Fibroblast of lung (primary cell): Measurements from ENCODE around the gene PTHLH. TPM values are rescaled to one million over a fixed set of nuclear protein-coding genes. Genes with fewer than 3 reads are reported as not detected.

Experiments used
- DNase-seq, 2 donors: peaks; one replicate each; pipeline versions ENCODE4 v3.0.0 to v3.0.0-alpha.2; 2010; ENCODE audit warnings: low read depth in 2 of 2
- H2AFZ ChIP-seq: 2 replicates; pipeline ENCODE4 v1.5.1; 2012; ENCODE audit warnings: low read length, control low read depth, inconsistent platforms
- H3K27ac ChIP-seq: 2 replicates; pipeline ENCODE4 v1.5.1; 2011; ENCODE audit warnings: low read length, control low read depth; ENCODE audit not compliant: insufficient read depth
- H3K27me3 ChIP-seq: 2 replicates; pipeline ENCODE4 v1.5.1; 2011; ENCODE audit warnings: mild to moderate bottlenecking, low read length; ENCODE audit not compliant: control insufficient read depth, insufficient read depth
- H3K36me3 ChIP-seq: 2 replicates; pipeline ENCODE4 v1.5.1; 2011; ENCODE audit warnings: low read length; ENCODE audit not compliant: control insufficient read depth, insufficient read depth
- H3K4me1 ChIP-seq: 2 replicates; pipeline ENCODE4 v1.5.1; 2011; ENCODE audit warnings: low read length; ENCODE audit not compliant: control insufficient read depth, insufficient read depth; ENCODE audit errors: extremely low read depth
- H3K4me2 ChIP-seq: 2 replicates; pipeline ENCODE4 v1.5.1; 2011; ENCODE audit warnings: low read length, control low read depth; ENCODE audit not compliant: insufficient read depth; ENCODE audit errors: extremely low read depth
- H3K4me3 ChIP-seq, 4 experiments: fragments of 200-600 bp in 1 of 4; sonication (generic) in 1 of 4; replicated peaks in 1 of 4; 2 replicates each; pipeline ENCODE4 v1.5.1; 2011 to 2016; ENCODE audit warnings: low read length in 4 of 4, low read depth in 3 of 4, mild to moderate bottlenecking in 3 of 4, control low read depth in 2 of 4, inconsistent platforms in 1 of 4, mixed read lengths in 1 of 4; ENCODE audit not compliant: insufficient read depth in 1 of 4; ENCODE audit errors: control extremely low read depth in 1 of 4
- H3K79me2 ChIP-seq: 2 replicates; pipeline ENCODE4 v1.5.1; 2012; ENCODE audit warnings: mild to moderate bottlenecking, low read length, inconsistent platforms; ENCODE audit not compliant: control insufficient read depth, insufficient read depth
- H3K9ac ChIP-seq: 2 replicates; pipeline ENCODE4 v1.5.1; 2011; ENCODE audit warnings: mild to moderate bottlenecking, low read length, control low read depth; ENCODE audit not compliant: insufficient read depth
- H3K9me3 ChIP-seq: 2 replicates; pipeline ENCODE4 v1.5.1; 2012; ENCODE audit warnings: low read depth, low read length; ENCODE audit not compliant: control insufficient read depth, insufficient read depth
- H4K20me1 ChIP-seq: 2 replicates; pipeline ENCODE4 v1.5.1; 2011; ENCODE audit warnings: low read length; ENCODE audit not compliant: control insufficient read depth, insufficient read depth; ENCODE audit errors: extremely low read depth
- EZH2 ChIP-seq: IDR thresholded peaks from 2 replicates; pipeline ENCODE4 v1.5.1; 2012; ENCODE audit warnings: low read length, control low read depth, mild to moderate bottlenecking; ENCODE audit errors: missing control alignments
- polyA plus RNA-seq, 2 donors: library from polyadenylated mRNA; depleted of rRNA in 1 of 2; stranded (reverse) in 1 of 2; unstranded in 1 of 2; fragments of >200 nt; gene quantifications; 2 replicates each; pipeline ENCODE4 v1.2.1, GENCODE V29; 2011 to 2012; ENCODE audit warnings: missing spikeins in 1 of 2
- total RNA-seq: library from RNA; depleted of rRNA; stranded (reverse); fragments of >200 nt; gene quantifications from 2 replicates; pipeline ENCODE4 v1.2.1, GENCODE V29; 2014
- TF ChIP-seq, protein P1 (sequence below), 2 donors: IDR thresholded peaks in 1 of 2; conservative IDR thresholded peaks in 1 of 2; 1 replicate in 1 of 2; 2 replicates in 1 of 2; pipeline ENCODE4 v1.5.1; 2011 to 2012; ENCODE audit warnings: low read length in 2 of 2, control low read depth in 1 of 2, inconsistent platforms in 1 of 2, low read depth in 1 of 2, mild to moderate bottlenecking in 1 of 2

The PTHLH gene
- total and polyA plus RNA-seq, 2 donors (not counting 1 experiment from before 2014, with no cell fraction given), result 1.1 to 1.8 TPM

DNA sequence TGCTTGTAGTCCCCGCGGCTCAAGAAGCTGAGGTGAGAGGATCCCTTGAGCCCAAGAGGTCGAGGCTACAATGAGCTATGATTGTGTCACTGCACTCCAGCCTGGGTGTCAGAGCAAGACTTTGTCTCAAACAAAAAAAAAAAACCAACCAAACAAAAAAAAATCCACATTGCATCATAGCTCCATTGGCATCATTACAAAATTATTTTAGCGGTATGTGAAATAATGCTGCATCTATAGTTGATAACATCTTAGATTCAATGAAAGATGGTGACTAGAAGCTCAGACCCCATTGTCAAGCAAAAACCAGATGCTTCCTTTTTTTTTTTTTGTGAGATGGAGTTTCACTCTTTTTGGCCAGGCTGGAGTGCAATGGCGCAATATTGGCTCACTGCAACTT, 14.8 kb upstream of the PTHLH start:
- no peaks in the 10 kb centered on the region for H3K36me3 ChIP-seq
- H3K27me3 ChIP-seq, result no peaks in the 10 kb centered on the region
- no peak overlapping the region for H2AFZ ChIP-seq
- DNase-seq, result no peak
- H3K79me2 ChIP-seq, result no peaks in the 10 kb centered on the region
- no peaks in the 10 kb centered on the region for H4K20me1 ChIP-seq
- no peak overlapping the region for H3K4me3 ChIP-seq
- H3K9ac ChIP-seq, result no peak overlapping the region
- no peak overlapping the region for H3K27ac ChIP-seq
- no peaks in the 10 kb centered on the region for H3K9me3 ChIP-seq
- no peak overlapping the region for H3K4me2 ChIP-seq
- H3K4me1 ChIP-seq, result peaks cover 2% of the 10 kb centered on the region
- no peak for TF ChIP-seq EZH2
- TF ChIP-seq, protein P1, sequence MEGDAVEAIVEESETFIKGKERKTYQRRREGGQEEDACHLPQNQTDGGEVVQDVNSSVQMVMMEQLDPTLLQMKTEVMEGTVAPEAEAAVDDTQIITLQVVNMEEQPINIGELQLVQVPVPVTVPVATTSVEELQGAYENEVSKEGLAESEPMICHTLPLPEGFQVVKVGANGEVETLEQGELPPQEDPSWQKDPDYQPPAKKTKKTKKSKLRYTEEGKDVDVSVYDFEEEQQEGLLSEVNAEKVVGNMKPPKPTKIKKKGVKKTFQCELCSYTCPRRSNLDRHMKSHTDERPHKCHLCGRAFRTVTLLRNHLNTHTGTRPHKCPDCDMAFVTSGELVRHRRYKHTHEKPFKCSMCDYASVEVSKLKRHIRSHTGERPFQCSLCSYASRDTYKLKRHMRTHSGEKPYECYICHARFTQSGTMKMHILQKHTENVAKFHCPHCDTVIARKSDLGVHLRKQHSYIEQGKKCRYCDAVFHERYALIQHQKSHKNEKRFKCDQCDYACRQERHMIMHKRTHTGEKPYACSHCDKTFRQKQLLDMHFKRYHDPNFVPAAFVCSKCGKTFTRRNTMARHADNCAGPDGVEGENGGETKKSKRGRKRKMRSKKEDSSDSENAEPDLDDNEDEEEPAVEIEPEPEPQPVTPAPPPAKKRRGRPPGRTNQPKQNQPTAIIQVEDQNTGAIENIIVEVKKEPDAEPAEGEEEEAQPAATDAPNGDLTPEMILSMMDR (conservative IDR thresholded peaks at IDR 0.05 in 1 of 2, IDR thresholded peaks at IDR 0.05 in 1 of 2; ENCODE audit: low read depth in 1 of 2, low read length in 2 of 2), result no peak

GRCh38 chr12:27984275-27984674, 11.7 kb upstream of the PTHLH start:
- Histone ChIP-seq H3K27ac (no peak overlapping the region), H3K9me3 (no peaks in the 10 kb centered on the region), H3K4me1 (peaks cover 2% of the 10 kb centered on the region), H3K4me3 (no peak overlapping the region), H2AFZ (no peak overlapping the region), H4K20me1 (no peaks in the 10 kb centered on the region), H3K36me3 (no peaks in the 10 kb centered on the region), H3K4me2 (no peak overlapping the region), H3K9ac (no peak overlapping the region), H3K79me2 (no peaks in the 10 kb centered on the region), H3K27me3 (no peaks in the 10 kb centered on the region)
- TF ChIP-seq, protein P1 (conservative IDR thresholded peaks at IDR 0.05 in 1 of 2, IDR thresholded peaks at IDR 0.05 in 1 of 2; ENCODE audit: low read depth in 1 of 2, low read length in 2 of 2), result no peak
- no peak for TF ChIP-seq EZH2
- peak; percentile 39 to 94 for DNase-seq

DNA sequence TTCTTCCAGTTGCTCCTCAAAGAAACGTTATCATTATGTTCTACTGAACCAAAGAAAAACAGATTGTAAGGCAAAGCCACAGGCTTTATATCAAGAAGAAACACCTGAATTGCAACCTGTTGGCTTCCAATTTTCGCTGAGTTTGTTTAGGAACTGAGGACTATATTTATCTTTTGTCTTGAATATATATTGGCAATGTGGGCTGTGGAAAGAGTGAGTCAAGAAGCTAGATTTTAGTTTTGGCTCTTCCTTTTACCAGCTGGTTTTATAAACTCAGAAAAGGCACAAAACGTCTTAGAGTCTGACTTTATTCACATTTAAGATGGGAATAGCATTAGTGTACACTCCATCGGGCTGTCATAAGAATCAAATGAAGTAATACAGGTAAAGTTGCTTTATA, 10.4 kb upstream of the PTHLH start:
- no peak overlapping the region for H3K4me2 ChIP-seq
- H3K9me3 ChIP-seq, result no peaks in the 10 kb centered on the region
- H3K27ac ChIP-seq, result no peak overlapping the region
- DNase-seq, result peak in 1 of 2 donors; percentile 61
- H3K4me3 ChIP-seq, result no peak overlapping the region
- no peaks in the 10 kb centered on the region for H4K20me1 ChIP-seq
- H3K36me3 ChIP-seq, result no peaks in the 10 kb centered on the region
- H2AFZ ChIP-seq, result no peak overlapping the region
- peaks cover 2% of the 10 kb centered on the region for H3K4me1 ChIP-seq
- H3K9ac ChIP-seq, result no peak overlapping the region
- peaks cover 2% of the 10 kb centered on the region for H3K27me3 ChIP-seq
- no peaks in the 10 kb centered on the region for H3K79me2 ChIP-seq
- no peak for TF ChIP-seq EZH2
- TF ChIP-seq, protein P1 (conservative IDR thresholded peaks at IDR 0.05 in 1 of 2, IDR thresholded peaks at IDR 0.05 in 1 of 2; ENCODE audit: low read depth in 1 of 2, low read length in 2 of 2), result no peak
